Liver (tissue), 9 donors: ENCODE data around the gene CKMT2. TPM values are rescaled to one million over a fixed set of nuclear protein-coding genes. Genes with fewer than 3 reads are reported as not detected.

Experiments used
- DNase-seq: peaks from one replicate; pipeline ENCODE4 v3.0.0-alpha.2; 2017; ENCODE audit warnings: low spot score
- H3K27ac ChIP-seq, 2 donors: one replicate each; pipeline ENCODE4 v1.7.0; 2013; ENCODE audit warnings: inconsistent platforms in 2 of 2, low read length in 2 of 2, control low read depth in 1 of 2, low read depth in 1 of 2, mild to moderate bottlenecking in 1 of 2
- H3K27me3 ChIP-seq, 4 donors: one replicate each; pipeline versions ENCODE4 v1.6.1 to v1.7.0; 2013; ENCODE audit warnings: low read length in 3 of 4, inconsistent platforms in 1 of 4, mild to moderate bottlenecking in 1 of 4, moderate library complexity in 1 of 4; ENCODE audit not compliant: control insufficient read depth in 4 of 4, insufficient read depth in 4 of 4
- H3K36me3 ChIP-seq, 4 donors: one replicate each; pipeline versions ENCODE4 v1.6.1 to v1.7.0; 2013; ENCODE audit warnings: low read length in 3 of 4, mild to moderate bottlenecking in 3 of 4, low read depth in 1 of 4, moderate library complexity in 1 of 4; ENCODE audit not compliant: control insufficient read depth in 4 of 4, insufficient read depth in 3 of 4
- H3K4me1 ChIP-seq, 4 donors: one replicate each; pipeline versions ENCODE4 v1.6.1 to v1.7.0; 2013; ENCODE audit warnings: low read length in 3 of 4, mild to moderate bottlenecking in 3 of 4, moderate library complexity in 1 of 4; ENCODE audit not compliant: control insufficient read depth in 4 of 4, insufficient read depth in 4 of 4
- H3K4me3 ChIP-seq, 3 donors: one replicate each; pipeline versions ENCODE4 v1.6.1 to v1.7.0; 2013; ENCODE audit warnings: low read length in 3 of 3, control low read depth in 1 of 3, low read depth in 1 of 3, mild to moderate bottlenecking in 1 of 3
- H3K9ac ChIP-seq, 2 donors: one replicate each; pipeline ENCODE4 v1.7.0; 2013; ENCODE audit warnings: low read length in 2 of 2, mild to moderate bottlenecking in 2 of 2, moderate library complexity in 2 of 2, control low read depth in 1 of 2, low read depth in 1 of 2
- H3K9me3 ChIP-seq, 4 donors: one replicate each; pipeline versions ENCODE4 v1.6.1 to v1.7.0; 2013; ENCODE audit warnings: low read length in 3 of 4; ENCODE audit not compliant: control insufficient read depth in 4 of 4
- FOXA2 ChIP-seq: IDR thresholded peaks from 2 replicates; pipeline ENCODE4 v1.6.1; 2016; ENCODE audit warnings: antibody characterized with exemption
- GABPA ChIP-seq, 2 donors: IDR thresholded peaks in 1 of 2; conservative IDR thresholded peaks in 1 of 2; 2 replicates each; pipeline ENCODE4 v1.6.1; 2016; ENCODE audit warnings: antibody characterized with exemption in 2 of 2, mild to moderate bottlenecking in 1 of 2, moderate library complexity in 1 of 2
- HNF4G ChIP-seq: IDR thresholded peaks from 2 replicates; pipeline ENCODE4 v1.6.1; 2016; ENCODE audit warnings: antibody characterized with exemption
- JUND ChIP-seq, 2 donors: IDR thresholded peaks; 2 replicates each; pipeline ENCODE4 v1.6.1; 2016; ENCODE audit warnings: antibody characterized with exemption in 2 of 2
- NR2F2 ChIP-seq: IDR thresholded peaks from 2 replicates; pipeline ENCODE4 v1.6.1; 2016; ENCODE audit warnings: antibody characterized with exemption
- TAF1 ChIP-seq: conservative IDR thresholded peaks from 2 replicates; pipeline ENCODE4 v1.6.1; 2016; ENCODE audit warnings: antibody characterized with exemption, mild to moderate bottlenecking
- YY1 ChIP-seq: IDR thresholded peaks from 2 replicates; pipeline ENCODE4 v1.6.1; 2016; ENCODE audit warnings: antibody characterized with exemption, mild to moderate bottlenecking
- WGBS: extraction: QIAGEN DNeasy Blood & Tissue Kit; methylation state at CpG from one replicate; pipeline ENCODE4 v1.1.7; 2013; 5-methylcytosine and 5-hydroxymethylcytosine counted together
- polyA plus RNA-seq, 2 donors: library from polyadenylated mRNA; stranded (reverse) in 1 of 2; unstranded in 1 of 2; fragments of 200-250 nt in 1 of 2; fragments of >200 nt in 1 of 2; fragmentation: Nextera tagmentation in 1 of 2; extraction: Ambion mirVana in 1 of 2; gene quantifications; one replicate each; pipeline versions ENCODE4 v1.2.1 to v1.2.3, GENCODE V29; 2013 to 2015
- total RNA-seq, 2 donors: library from RNA; depleted of rRNA; stranded (reverse); fragments of >200 nt; gene quantifications; one replicate each; pipeline ENCODE4 v1.2.3, GENCODE V29; 2014
- TF ChIP-seq, protein P1 (sequence below): IDR thresholded peaks from 2 replicates; pipeline ENCODE4 v1.6.1; 2016; ENCODE audit warnings: antibody characterized with exemption, mild to moderate bottlenecking
- TF ChIP-seq, protein P2 (sequence below): IDR thresholded peaks from 2 replicates; pipeline ENCODE4 v1.6.1; 2016; ENCODE audit warnings: antibody characterized with exemption
- donor health status: healthy.
- donor health status: healthy.
- donor health status: healthy.
- donor health status: healthy.
- donor health status: healthy.

CKMT2 gene
- total and polyA plus RNA-seq, 4 donors, result 0.20 to 2.6 (median 0.82) TPM

DNA sequence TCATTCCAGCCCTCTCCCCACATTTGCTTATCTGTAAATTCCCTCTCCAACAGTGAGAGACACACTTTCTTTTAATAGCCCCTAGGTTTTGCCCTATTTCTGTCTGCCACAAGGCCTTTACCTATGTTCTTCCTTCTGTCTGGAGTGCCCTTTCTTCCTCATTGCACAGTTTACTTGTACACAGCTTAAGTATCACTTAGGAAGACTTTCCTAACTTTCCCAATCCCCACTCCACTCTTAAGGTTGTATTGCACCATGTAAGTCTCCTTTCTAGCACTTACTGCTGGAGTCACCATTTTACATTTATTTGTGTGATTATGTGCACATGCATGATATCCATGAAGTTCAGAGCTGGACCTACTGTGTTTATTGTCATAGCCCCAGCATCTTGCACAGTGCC is 10.8 kb upstream of the CKMT2 start:
- no peak overlapping the region for H3K27ac ChIP-seq
- H3K4me3 ChIP-seq, result no peak overlapping the region
- H3K4me1 ChIP-seq, result no peaks in the 10 kb centered on the region
- H3K36me3 ChIP-seq, result no peaks in the 10 kb centered on the region
- no peak overlapping the region for H3K9ac ChIP-seq
- no peak for DNase-seq
- H3K9me3 ChIP-seq, result no peaks in the 10 kb centered on the region
- no peaks in the 10 kb centered on the region for H3K27me3 ChIP-seq
- TF ChIP-seq FOXA2, result no peak
- no peak for TF ChIP-seq GABPA (IDR thresholded peaks at IDR 0.05 in 1 of 2, conservative IDR thresholded peaks at IDR 0.05 in 1 of 2)
- no peak for TF ChIP-seq TAF1
- no peak for TF ChIP-seq NR2F2
- TF ChIP-seq JUND (IDR thresholded peaks at IDR 0.05), result no peak
- no peak for TF ChIP-seq YY1
- TF ChIP-seq, protein P1, sequence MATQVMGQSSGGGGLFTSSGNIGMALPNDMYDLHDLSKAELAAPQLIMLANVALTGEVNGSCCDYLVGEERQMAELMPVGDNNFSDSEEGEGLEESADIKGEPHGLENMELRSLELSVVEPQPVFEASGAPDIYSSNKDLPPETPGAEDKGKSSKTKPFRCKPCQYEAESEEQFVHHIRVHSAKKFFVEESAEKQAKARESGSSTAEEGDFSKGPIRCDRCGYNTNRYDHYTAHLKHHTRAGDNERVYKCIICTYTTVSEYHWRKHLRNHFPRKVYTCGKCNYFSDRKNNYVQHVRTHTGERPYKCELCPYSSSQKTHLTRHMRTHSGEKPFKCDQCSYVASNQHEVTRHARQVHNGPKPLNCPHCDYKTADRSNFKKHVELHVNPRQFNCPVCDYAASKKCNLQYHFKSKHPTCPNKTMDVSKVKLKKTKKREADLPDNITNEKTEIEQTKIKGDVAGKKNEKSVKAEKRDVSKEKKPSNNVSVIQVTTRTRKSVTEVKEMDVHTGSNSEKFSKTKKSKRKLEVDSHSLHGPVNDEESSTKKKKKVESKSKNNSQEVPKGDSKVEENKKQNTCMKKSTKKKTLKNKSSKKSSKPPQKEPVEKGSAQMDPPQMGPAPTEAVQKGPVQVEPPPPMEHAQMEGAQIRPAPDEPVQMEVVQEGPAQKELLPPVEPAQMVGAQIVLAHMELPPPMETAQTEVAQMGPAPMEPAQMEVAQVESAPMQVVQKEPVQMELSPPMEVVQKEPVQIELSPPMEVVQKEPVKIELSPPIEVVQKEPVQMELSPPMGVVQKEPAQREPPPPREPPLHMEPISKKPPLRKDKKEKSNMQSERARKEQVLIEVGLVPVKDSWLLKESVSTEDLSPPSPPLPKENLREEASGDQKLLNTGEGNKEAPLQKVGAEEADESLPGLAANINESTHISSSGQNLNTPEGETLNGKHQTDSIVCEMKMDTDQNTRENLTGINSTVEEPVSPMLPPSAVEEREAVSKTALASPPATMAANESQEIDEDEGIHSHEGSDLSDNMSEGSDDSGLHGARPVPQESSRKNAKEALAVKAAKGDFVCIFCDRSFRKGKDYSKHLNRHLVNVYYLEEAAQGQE, result no peak

- no peak for DNase-seq
- no peak overlapping the region for H3K27ac ChIP-seq
- H3K9me3 ChIP-seq, result no peaks in the 10 kb centered on the region
- H3K4me3 ChIP-seq, result no peak overlapping the region
- no peaks in the 10 kb centered on the region for H3K4me1 ChIP-seq
- TF ChIP-seq NR2F2 (no peak), TAF1 (no peak), HNF4G (no peak)
- TF ChIP-seq, protein P2, sequence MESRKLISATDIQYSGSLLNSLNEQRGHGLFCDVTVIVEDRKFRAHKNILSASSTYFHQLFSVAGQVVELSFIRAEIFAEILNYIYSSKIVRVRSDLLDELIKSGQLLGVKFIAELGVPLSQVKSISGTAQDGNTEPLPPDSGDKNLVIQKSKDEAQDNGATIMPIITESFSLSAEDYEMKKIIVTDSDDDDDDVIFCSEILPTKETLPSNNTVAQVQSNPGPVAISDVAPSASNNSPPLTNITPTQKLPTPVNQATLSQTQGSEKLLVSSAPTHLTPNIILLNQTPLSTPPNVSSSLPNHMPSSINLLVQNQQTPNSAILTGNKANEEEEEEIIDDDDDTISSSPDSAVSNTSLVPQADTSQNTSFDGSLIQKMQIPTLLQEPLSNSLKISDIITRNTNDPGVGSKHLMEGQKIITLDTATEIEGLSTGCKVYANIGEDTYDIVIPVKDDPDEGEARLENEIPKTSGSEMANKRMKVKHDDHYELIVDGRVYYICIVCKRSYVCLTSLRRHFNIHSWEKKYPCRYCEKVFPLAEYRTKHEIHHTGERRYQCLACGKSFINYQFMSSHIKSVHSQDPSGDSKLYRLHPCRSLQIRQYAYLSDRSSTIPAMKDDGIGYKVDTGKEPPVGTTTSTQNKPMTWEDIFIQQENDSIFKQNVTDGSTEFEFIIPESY, result no peak
- H3K36me3 ChIP-seq, result no peaks in the 10 kb centered on the region
- no peak overlapping the region for H3K9ac ChIP-seq
- H3K27me3 ChIP-seq, result no peaks in the 10 kb centered on the region
- 90% methylated on average over 8 of the region's 8 CpGs for WGBS
Measured at GRCh38 chr5:81225463-81225862, 7.7 kb upstream of the CKMT2 start.

DNA sequence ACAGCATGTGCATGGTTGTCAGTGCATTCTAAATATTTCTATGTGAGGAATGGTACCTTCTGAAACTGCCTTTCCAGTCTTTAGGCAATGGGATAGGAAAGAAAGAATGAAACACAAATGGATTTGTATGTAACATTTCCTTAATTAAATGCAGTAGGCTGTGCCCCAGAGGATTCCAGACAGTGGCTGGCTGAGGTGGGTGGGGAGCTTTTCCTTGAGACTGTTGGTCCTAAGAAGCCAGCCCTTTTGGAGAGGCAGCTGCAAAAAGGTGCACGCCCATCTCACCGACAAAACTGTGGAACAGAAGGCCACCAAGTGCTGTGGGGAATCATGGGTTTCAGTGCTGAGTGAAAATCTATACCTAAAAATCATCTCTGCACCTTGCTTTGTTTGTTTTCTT is 6.8 kb upstream of the CKMT2 start:
- no peaks in the 10 kb centered on the region for H3K27me3 ChIP-seq
- no peak for DNase-seq
- no peaks in the 10 kb centered on the region for H3K4me1 ChIP-seq
- no peak overlapping the region for H3K4me3 ChIP-seq
- H3K27ac ChIP-seq, result no peak overlapping the region
- H3K9ac ChIP-seq, result no peak overlapping the region
- no peaks in the 10 kb centered on the region for H3K9me3 ChIP-seq
- H3K36me3 ChIP-seq, result no peaks in the 10 kb centered on the region
- TF ChIP-seq HNF4G, result no peak
- 93% methylated on average over 2 of the region's 2 CpGs for WGBS
